ENCODE data around the gene FARS2.

FARS2 gene

GRCh38 chr6:5531161-5531560 lies 269.8 kb downstream of the FARS2 start:
- TF ChIP-seq CTCF (IDR thresholded peaks at IDR 0.05; ENCODE audit: borderline replicate concordance, insufficient read depth, low read depth, low read length), result no peak
- H3K4me3 ChIP-seq (ENCODE audit: low read depth, low read length), result no peak overlapping the region

GRCh38 chr6:5531853-5532375 lies 270.6 kb downstream of the FARS2 start:
- TF ChIP-seq CTCF (IDR thresholded peaks at IDR 0.05; ENCODE audit: borderline replicate concordance, insufficient read depth, low read depth, low read length), result no peak
- H3K4me3 ChIP-seq (ENCODE audit: low read depth, low read length), result no peak overlapping the region

- TF ChIP-seq CTCF (IDR thresholded peaks at IDR 0.05; ENCODE audit: borderline replicate concordance, insufficient read depth, low read depth, low read length), result no peak
- H3K4me3 ChIP-seq (ENCODE audit: low read depth, low read length), result no peak overlapping the region
These were observed 271.6 kb downstream of the FARS2 start for GRCh38 chr6:5532941-5533340.

GRCh38 chr6:5534643-5535042 lies 273.3 kb downstream of the FARS2 start:
- no peak overlapping the region for H3K4me3 ChIP-seq (ENCODE audit: low read depth, low read length)
- TF ChIP-seq CTCF (IDR thresholded peaks at IDR 0.05; ENCODE audit: borderline replicate concordance, insufficient read depth, low read depth, low read length), result no peak

- H3K4me3 ChIP-seq (ENCODE audit: low read depth, low read length), result no peak overlapping the region
- TF ChIP-seq CTCF (IDR thresholded peaks at IDR 0.05; ENCODE audit: borderline replicate concordance, insufficient read depth, low read depth, low read length), result no peak
These were observed 275.3 kb downstream of the FARS2 start for GRCh38 chr6:5536644-5537043.

GRCh38 chr6:5537132-5537531 lies 275.8 kb downstream of the FARS2 start:
- no peak for TF ChIP-seq CTCF (IDR thresholded peaks at IDR 0.05; ENCODE audit: borderline replicate concordance, insufficient read depth, low read depth, low read length)
- no peak overlapping the region for H3K4me3 ChIP-seq (ENCODE audit: low read depth, low read length)

GRCh38 chr6:5537967-5538366 lies 276.7 kb downstream of the FARS2 start:
- no peak for TF ChIP-seq CTCF (IDR thresholded peaks at IDR 0.05; ENCODE audit: borderline replicate concordance, insufficient read depth, low read depth, low read length)
- H3K4me3 ChIP-seq (ENCODE audit: low read depth, low read length), result no peak overlapping the region
